T-helper 1 cell (primary cell): ENCODE measurements around the gene GSX2.

Experiments used
- DNase-seq, 5 donors: peaks; one replicate each; pipeline ENCODE4 v3.0.0-alpha.2; 2012 to 2020

Gene GSX2

GRCh38 chr4:54082168-54082567, 17.8 kb upstream of the GSX2 start:
- DNase-seq: no peak

DNA sequence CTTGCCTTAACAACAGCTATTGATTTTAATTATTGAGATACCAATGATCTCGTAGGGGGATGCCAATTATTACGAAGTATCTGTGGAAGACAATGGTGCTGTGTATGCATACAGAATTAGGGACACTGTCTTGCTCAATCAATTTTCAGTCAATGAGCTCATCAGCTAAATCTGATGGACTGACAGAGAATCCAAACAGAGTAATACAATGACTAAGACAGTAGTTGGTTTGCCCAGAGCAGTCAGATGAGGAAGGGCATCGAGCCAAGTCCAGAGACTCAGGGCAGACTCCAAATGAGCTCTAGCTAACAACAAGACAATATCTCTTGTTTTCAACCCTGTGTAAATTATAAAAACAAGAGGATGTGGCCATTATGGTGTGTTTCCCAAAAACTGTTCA, 14.7 kb upstream of the GSX2 start:
- no peak for DNase-seq

DNA sequence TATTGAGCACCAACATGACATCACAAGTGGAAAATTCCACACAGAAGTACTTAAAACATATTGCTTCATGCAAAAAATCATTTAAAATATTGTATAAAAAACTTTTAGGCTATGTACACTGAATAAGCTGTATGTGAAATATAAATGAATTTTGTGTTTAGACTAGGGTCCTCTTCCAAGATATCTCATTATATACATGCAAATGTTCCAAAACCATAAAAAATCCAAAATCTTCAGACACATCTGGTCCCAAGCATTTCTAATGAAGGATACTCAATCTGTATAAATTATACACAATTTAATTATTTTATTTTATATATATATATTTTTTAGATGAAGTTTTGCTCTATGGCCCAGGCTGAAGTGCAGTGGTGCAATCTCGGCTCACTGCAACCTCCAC, 10.1 kb upstream of the GSX2 start:
- DNase-seq: no peak

- DNase-seq: no peak
Measured at GRCh38 chr4:54090404-54090803, 9.6 kb upstream of the GSX2 start.

DNA sequence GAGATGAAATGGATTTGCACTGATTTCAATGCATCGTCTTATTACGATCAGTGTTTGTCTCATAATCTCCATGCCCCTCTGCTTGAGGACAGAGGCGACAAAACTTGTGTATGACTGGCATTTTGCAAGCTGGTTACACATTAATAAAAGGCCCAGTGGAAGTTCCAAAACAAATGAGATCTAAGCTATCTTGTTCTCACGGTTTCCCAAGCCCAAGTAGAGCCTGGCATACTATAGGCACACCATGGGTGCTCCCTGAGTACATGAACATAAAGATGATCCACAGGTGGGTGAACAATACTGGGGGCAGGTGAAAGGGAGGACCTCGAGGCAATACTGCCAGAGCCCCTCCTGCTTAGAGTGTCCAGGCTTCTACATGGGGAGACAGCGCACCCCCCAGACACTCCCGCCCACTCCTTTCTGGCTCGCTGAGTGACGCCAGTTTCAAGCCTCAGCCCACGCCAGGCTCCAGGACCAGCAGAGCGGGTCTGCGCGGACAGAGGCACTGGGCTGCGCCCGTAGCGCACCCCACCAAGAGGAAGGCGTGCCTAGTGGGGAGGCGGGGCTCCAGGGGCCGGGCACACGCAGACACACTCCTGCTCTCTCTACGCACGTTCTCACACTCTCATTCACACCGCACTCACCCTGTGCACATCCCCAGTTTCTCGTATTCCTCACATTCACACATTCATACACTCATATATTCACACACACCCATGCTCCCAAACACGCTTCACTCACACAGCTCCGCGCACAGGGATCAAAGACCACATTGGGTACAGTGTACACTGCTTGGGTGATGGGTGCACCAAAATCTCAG, 8.9 kb upstream of the GSX2 start:
- peak in 1 of 5 donors; percentile 26 for DNase-seq

- DNase-seq: peak; percentile 51 to 79 (median 71)
Measured at GRCh38 chr4:54091637-54092404, 8.1 kb upstream of the GSX2 start.

DNA sequence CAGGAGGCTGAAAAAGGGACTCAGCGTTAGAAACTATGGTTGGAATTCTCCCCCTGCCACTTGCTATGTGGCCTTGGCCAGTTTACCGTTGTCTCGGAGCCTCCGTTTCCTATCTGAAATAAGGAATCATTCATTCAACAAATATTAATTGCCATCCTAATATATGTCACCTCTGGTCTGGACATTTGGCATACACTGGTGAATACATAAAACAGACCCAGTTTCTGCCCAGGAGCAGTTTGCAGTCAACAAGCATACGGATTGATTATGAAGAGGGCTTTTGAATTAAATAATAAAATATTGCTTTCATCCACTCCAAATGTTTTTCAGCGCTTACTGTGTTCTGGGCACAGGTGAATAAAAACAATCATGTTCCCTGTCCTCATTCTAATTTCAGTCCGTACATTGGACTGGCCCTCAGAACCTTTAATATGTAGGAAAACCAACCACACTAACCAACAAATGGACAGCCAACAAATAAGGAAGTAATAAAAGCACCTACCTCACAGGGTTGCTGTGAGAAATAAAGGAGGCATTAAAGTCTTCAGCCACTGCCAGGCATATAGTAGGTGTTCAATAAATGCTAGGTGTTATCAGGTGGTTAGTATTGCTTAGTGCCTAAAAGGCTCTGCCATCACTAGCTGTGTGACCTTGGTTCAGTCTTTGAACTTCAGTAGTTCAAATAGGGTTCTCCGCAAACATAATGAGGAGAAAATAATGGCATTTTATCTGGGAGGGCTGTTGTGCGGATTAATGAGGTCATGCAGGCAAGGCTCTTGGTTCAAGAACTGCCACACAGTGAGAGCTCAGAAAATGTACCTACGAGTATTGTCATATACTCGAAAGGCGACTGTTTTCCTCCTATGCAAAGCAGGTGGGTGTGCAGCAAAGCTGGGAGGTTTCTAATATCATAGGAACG, 7.3 kb upstream of the GSX2 start:
- no peak for DNase-seq

- no peak for DNase-seq
Measured at GRCh38 chr4:54093324-54094240, 6.4 kb upstream of the GSX2 start.

GRCh38 chr4:54094451-54094850, 5.5 kb upstream of the GSX2 start:
- DNase-seq: no peak

- no peak for DNase-seq
Measured at GRCh38 chr4:54095110-54095825, 4.7 kb upstream of the GSX2 start.

DNA sequence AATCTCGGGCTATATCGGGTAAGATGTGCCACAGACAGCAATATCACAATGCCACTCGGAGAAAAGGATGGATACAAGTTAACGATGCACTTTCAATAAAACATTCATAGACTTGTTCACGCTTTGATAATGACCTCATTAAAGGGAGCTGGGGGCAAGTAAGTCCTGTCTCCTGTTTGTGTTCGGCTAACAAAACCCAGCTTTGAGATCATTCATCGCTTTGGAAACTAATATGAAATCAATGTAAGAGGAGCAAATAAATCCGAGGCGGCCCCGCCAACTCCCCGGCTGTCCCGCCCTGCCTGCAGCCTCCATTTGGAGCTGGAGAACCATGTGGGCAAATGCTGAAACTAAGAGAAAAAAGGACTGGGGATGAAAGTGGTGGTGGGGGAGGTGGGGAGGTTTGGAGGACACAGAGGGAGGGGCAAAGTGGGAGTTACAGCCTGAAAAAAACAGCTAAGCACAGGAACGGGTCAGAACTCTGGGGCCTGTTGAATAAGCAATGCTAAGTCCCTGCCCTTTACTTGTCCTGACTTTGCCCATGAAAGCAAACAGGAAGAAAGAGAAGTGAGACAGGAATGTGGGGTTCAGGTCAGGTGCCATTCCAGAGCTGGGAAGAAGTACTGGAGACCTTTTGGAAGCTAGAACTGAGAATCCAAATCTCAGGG, 3.5 kb upstream of the GSX2 start:
- no peak for DNase-seq

DNA sequence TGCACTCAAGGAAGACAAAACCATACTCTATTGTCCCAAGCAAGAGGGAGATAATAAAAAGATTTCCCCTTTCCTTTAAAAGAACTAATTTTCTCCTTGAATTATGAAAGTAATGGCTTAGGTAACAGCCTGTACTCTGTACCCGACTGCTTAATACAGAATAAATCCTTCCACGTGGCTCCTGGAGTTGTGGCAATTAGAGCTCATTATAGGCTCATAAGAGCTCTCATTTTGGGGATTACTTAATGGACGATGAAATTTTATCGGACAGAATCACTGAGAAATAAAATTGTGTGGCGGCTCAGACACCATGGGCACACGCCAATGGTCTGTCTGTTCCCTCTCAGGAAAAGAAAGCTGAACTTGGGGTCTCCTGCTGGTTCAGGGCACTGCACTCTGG, 2.8 kb upstream of the GSX2 start:
- DNase-seq: no peak

DNA sequence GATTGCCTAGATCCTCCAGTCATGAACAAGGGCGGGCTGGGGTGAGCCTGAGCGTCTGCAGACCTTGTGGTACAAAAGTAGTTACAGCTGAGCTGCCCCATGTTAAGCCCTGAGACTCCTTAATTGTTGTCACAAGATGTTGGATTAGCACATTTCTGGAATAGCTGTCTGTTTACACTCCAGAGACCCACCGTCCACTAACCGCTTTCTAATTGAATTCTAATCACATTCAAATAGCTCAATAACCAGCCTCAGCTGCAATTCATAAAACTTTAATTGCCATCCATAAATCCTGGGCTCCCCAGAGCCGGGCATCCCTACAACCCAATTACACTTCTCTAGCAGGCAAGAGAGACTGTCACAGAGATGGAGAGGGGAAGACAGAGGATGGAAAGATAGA, 1.6 kb upstream of the GSX2 start:
- no peak for DNase-seq

- DNase-seq: no peak
Measured at GRCh38 chr4:54099287-54099747, 646 bp upstream of the GSX2 start.

DNA sequence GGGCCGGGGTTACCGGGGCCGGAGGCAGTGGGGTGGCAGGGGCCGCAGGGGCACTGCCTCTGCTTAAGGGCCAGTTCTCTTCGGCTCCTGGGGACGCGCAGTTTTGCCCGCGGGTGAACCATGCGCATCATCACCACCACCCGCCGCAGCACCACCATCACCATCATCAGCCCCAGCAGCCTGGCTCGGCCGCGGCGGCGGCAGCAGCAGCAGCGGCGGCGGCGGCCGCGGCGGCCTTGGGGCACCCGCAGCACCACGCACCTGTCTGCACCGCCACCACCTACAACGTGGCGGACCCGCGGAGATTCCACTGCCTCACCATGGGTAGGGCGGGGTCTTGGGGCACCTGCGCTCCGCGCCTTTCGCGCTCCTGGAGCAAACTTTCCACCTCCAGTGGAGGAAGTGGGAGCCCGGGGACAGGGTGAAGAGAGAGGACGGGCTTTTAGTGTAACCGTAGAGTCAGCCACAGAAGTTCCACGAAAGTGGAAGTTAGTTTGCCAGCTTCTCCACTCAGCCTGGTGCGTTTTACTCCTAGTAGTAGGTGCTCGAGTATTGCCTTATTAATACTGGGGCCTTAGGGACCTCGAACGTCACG, 729 bp downstream of the GSX2 start:
- no peak for DNase-seq

- DNase-seq: no peak
Measured at GRCh38 chr4:54101190-54102041, 1.5 kb downstream of the GSX2 start.

- no peak for DNase-seq
Measured at GRCh38 chr4:54102531-54103106, 2.7 kb downstream of the GSX2 start.

DNA sequence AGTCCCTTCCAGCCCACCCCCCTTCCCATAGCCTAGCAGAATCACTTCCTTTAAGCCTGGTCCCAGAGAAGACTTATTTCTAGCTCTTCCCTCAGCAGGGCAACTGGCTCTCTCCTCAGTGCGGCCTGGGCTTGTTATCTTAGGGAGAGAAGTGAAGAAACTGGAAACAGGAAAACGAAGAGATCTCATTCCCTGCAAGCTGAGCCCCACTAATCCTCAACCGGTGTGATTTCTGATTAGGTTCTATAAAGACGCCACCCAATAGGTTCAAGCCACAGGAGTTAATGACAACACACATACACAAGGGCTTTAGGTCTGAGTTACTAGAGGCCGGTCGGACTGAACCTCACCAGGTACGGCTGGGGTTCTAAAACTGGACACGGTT, 3.2 kb downstream of the GSX2 start:
- no peak for DNase-seq

DNA sequence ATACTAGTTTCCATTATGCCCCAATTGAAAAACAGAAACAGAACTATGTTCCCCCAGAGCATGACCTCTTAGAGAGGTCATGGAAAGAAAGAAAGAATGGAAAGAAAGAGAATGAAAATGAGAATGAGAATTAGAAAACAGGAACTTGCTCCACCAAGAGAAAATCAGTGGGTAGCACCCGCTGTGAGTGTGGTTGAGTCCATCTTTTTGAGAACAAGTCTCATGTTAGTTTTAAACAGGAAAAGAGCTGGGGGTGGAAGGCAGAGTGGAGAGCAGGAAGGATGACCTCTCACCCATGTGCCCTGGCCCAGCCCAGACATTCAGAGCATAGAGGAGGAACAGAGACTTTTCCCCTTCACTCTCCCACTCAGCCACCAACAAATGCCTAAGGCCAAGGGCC, 4.9 kb downstream of the GSX2 start:
- no peak for DNase-seq
